Muscle layer of duodenum (tissue), 2 donors: ENCODE results near the gene MANEA.
A peak's percentile ranks its signal among the peaks of the same experiment; 100 is the strongest.
"Not testable (repeated sequence)": the region's sequence is repeated elsewhere in the genome, so short reads cannot be mapped to it uniquely, and the experiment has no call there.

Experiments used
- H3K27ac ChIP-seq: one replicate; pipeline ENCODE4 v1.7.0; 2013; ENCODE audit warnings: mild to moderate bottlenecking, low read length
- H3K27me3 ChIP-seq: one replicate; pipeline ENCODE4 v1.7.0; 2013; ENCODE audit warnings: low read depth, mild to moderate bottlenecking, control low read depth, low read length
- H3K36me3 ChIP-seq, 2 donors: one replicate each; pipeline ENCODE4 v1.7.0; 2013; ENCODE audit warnings: low read length in 2 of 2, control low read depth in 1 of 2, mild to moderate bottlenecking in 1 of 2; ENCODE audit not compliant: insufficient read depth in 2 of 2, control insufficient read depth in 1 of 2
- H3K4me1 ChIP-seq, 2 donors: one replicate each; pipeline ENCODE4 v1.7.0; 2013; ENCODE audit warnings: low read length in 2 of 2, mild to moderate bottlenecking in 2 of 2, control low read depth in 1 of 2, moderate library complexity in 1 of 2; ENCODE audit not compliant: insufficient read depth in 2 of 2, control insufficient read depth in 1 of 2
- H3K4me3 ChIP-seq, 2 donors: one replicate each; pipeline ENCODE4 v1.7.0; 2013; ENCODE audit warnings: low read length in 2 of 2, low read depth in 1 of 2, mild to moderate bottlenecking in 1 of 2
- H3K9me3 ChIP-seq, 2 donors: one replicate each; pipeline ENCODE4 v1.7.0; 2013; ENCODE audit warnings: low read length in 2 of 2, control low read depth in 1 of 2, mild to moderate bottlenecking in 1 of 2; ENCODE audit not compliant: control insufficient read depth in 1 of 2
- donor health status: healthy.

Gene MANEA

DNA sequence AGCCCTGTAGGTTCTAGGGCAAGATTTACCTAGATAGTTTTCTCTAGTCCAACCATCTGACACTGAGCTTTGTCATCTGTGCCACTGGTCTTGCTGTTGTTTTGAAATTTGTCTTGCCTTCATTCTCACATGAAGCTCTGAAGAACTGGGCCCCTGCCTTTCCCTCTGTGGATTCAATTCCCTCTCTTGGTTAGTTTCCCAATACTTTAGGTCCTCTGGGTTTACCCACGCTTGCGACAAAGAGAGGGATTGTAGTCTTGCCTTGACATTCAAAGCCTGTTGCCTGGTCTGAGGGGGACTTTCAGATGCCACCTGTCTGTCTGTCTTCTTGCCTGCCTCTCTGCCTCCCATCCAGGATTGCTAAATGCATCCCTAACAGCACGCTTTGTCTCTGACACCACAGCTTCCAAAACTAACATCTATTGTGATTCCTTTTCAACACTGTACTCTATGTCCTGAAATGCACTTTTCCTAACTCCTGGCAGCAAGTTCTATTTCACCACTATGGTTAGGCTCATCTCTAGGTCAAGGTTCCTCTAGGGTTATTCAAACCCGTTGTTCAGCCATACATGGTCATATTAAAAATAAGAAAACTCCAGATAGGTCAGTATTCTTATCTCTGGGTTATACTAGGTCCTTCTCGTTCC lies 25.5 kb upstream of the MANEA start:
- no peaks in the 10 kb centered on the region for H3K27me3 ChIP-seq
- H3K27ac ChIP-seq = no peak overlapping the region
- no peak overlapping the region for H3K4me3 ChIP-seq
- peaks cover 0 to 2% of the 10 kb centered on the region in 2 donors for H3K9me3 ChIP-seq
- no peaks in the 10 kb centered on the region for H3K4me1 ChIP-seq
- no peaks in the 10 kb centered on the region for H3K36me3 ChIP-seq

DNA sequence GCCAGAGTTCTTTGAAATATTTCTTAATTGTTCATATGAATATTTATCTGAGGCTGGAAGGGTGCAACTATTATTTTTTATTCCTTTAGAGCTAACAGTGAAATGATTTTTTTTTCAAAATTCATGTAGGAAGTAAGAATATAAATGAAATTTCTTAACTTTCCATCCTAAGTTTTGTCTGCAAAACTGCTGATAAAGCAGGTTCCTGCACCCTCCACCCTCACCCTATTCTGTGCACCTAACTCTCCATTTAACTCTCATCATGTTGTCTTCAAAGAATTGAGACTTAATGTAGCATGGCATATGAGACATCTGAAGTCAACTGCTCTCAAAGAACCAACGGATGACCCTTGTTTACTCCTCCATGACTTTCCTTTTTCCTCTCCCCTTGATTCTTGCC lies 23.5 kb upstream of the MANEA start:
- H3K27ac ChIP-seq = no peak overlapping the region
- H3K9me3 ChIP-seq = peaks cover 0 to 2% of the 10 kb centered on the region in 2 donors
- H3K27me3 ChIP-seq = no peaks in the 10 kb centered on the region
- no peaks in the 10 kb centered on the region for H3K36me3 ChIP-seq
- H3K4me3 ChIP-seq = no peak overlapping the region
- no peaks in the 10 kb centered on the region for H3K4me1 ChIP-seq

- H3K36me3 ChIP-seq, H3K9me3 ChIP-seq, H3K27me3 ChIP-seq, H3K4me1 ChIP-seq, H3K27ac ChIP-seq, H3K4me3 ChIP-seq: not testable (repeated sequence)
These were observed 16.4 kb upstream of the MANEA start for GRCh38 chr6:95560956-95561355.

DNA sequence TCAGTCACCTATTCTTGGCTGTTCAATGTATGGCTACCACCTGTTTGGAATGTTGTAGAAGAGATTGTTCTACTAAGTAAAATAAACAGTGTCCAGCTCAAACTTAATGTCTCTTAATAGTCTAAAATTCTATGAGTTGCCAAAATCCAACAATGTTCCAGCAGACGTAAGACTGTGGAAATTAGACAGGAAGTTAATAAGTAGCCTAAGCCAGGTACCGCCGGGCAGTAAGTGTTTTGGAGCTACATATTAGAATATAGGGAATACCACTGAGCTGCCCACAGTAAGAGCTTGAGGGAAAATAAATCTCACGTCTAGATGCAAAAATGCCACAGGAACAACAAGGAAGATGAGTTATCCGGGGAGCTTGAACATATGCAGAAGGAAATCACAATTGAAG lies 7.8 kb upstream of the MANEA start:
- H3K36me3 ChIP-seq = no peaks in the 10 kb centered on the region
- H3K4me3 ChIP-seq = no peak overlapping the region
- no peaks in the 10 kb centered on the region for H3K4me1 ChIP-seq
- H3K27ac ChIP-seq = no peak overlapping the region
- H3K9me3 ChIP-seq = no peaks in the 10 kb centered on the region
- H3K27me3 ChIP-seq = no peaks in the 10 kb centered on the region

DNA sequence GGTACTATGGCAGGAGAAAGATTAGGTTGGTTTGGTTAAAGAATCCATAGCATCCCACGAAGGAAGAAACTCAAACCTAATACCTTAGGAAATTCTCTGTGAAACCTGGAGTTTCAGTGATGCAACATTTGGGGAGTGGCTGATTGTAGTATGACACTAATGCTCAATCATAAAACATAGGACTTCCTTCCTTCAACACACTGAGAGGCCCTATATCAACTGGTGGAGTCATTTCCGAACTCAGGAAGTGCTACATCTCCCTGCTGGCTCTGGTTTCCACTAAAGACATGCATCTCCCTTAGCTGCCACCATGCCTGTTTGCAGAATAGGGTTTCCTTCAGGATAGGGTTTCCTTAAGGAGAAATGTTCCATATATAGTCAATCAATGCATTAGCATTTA lies 5.2 kb upstream of the MANEA start:
- H3K27ac ChIP-seq = no peak overlapping the region
- no peaks in the 10 kb centered on the region for H3K9me3 ChIP-seq
- H3K36me3 ChIP-seq = no peaks in the 10 kb centered on the region
- H3K4me1 ChIP-seq = peaks cover 7 to 8% of the 10 kb centered on the region in 2 donors
- H3K27me3 ChIP-seq = no peaks in the 10 kb centered on the region
- H3K4me3 ChIP-seq = no peak overlapping the region

GRCh38 chr6:95574811-95575210 lies 2.5 kb upstream of the MANEA start:
- no peaks in the 10 kb centered on the region for H3K9me3 ChIP-seq
- H3K4me1 ChIP-seq = peaks cover 11 to 16% of the 10 kb centered on the region in 2 donors
- H3K27ac ChIP-seq = no peak overlapping the region
- H3K4me3 ChIP-seq = no peak overlapping the region
- H3K27me3 ChIP-seq = no peaks in the 10 kb centered on the region
- H3K36me3 ChIP-seq = no peaks in the 10 kb centered on the region

DNA sequence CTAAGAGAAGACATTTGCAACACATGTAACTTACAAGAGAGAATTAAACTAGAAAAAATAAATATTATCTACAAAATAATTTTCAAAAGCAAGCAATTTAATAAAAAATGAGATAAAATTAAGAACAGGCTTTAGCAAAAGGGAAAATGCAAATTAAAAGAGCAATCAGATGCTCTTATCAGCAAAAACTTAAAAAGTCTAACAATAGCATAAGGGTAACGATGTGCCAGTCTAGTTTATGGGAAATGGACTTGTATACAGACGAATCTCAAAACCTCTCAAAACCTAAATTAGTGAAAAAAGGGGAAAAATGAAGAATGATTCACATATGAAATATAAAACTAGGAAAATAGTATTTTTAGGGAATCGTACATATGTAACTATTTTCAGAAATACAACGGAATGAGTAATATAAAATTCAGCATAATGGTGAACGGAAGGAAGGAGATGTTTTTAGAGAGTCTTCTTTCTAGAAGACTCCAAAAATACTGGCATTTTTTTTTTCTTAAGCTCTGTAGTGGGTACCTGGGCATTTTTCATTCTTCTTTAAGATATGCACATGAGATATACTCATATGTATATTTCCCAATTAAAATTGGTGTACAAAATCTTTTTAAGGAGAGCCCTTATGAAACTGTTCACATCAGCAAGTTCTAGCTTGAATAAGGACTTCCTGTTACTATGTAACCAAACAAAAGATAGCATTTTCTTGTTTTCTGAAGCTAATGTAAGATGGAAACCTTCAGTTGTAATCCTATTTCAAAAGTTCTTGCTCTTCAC lies 927 bp upstream of the MANEA start:
- Histone ChIP-seq H3K4me3 (peak overlapping the region; percentile 91 to 99), H3K9me3 (no peaks in the 10 kb centered on the region), H3K4me1 (peaks cover 11 to 16% of the 10 kb centered on the region in 2 donors), H3K36me3 (no peaks in the 10 kb centered on the region), H3K27ac (peak overlapping the region; percentile 97), H3K27me3 (no peaks in the 10 kb centered on the region)

- H3K9me3 ChIP-seq = no peaks in the 10 kb centered on the region
- no peaks in the 10 kb centered on the region for H3K36me3 ChIP-seq
- peak overlapping the region; percentile 97 for H3K27ac ChIP-seq
- peaks cover 11 to 16% of the 10 kb centered on the region in 2 donors for H3K4me1 ChIP-seq
- H3K4me3 ChIP-seq = peak overlapping the region; percentile 91 to 99
- H3K27me3 ChIP-seq = no peaks in the 10 kb centered on the region
These were observed 384 bp upstream of the MANEA start for GRCh38 chr6:95576998-95577303.

DNA sequence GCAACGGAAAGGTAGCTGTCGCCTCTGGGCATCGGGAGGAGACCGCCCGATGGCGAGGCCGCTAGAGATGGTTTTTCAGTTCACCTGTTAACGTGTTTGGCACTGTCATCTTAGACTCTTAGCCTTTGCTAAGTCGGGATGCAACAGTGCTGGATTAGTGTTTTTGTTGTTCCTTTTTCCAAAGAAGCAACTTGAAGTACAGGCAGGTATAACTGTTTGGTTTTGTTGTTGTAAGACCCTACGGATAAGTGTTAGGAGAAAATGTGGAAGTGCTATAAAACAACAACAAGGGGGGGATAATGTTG lies 723 bp downstream of the MANEA start:
- H3K36me3 ChIP-seq = no peaks in the 10 kb centered on the region
- H3K9me3 ChIP-seq = no peaks in the 10 kb centered on the region
- H3K27me3 ChIP-seq = no peaks in the 10 kb centered on the region
- H3K4me1 ChIP-seq = peaks cover 11 to 16% of the 10 kb centered on the region in 2 donors
- peak overlapping the region; percentile 97 for H3K27ac ChIP-seq
- H3K4me3 ChIP-seq = peak overlapping the region; percentile 91 to 99

DNA sequence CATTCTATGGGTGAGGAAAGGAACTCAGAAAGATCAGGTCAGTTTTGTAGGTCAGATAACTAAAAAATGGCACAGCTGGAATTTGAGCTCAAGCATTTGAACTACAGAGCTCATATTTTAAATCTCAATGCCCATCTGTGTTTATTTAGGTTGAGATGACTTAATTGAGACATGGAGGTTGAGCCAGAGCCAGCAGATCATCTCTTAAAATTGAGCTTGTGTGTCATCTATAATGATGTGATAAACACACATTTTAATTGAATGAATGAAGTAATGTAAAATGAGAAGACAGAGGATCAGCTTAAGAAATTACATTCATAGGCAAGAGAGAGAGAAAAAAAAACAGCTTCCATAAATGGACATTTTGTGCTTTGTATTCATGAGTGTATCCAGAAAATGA lies 3.7 kb downstream of the MANEA start:
- Histone ChIP-seq H3K4me3 (no peak overlapping the region), H3K36me3 (no peaks in the 10 kb centered on the region), H3K27me3 (no peaks in the 10 kb centered on the region), H3K27ac (no peak overlapping the region), H3K4me1 (peaks cover 3 to 9% of the 10 kb centered on the region in 2 donors), H3K9me3 (peaks cover 0 to 3% of the 10 kb centered on the region in 2 donors)

GRCh38 chr6:95584226-95584625 lies 6.9 kb downstream of the MANEA start:
- not testable (repeated sequence) for H3K4me1 ChIP-seq, H3K27me3 ChIP-seq, H3K27ac ChIP-seq, H3K36me3 ChIP-seq, H3K4me3 ChIP-seq, H3K9me3 ChIP-seq

DNA sequence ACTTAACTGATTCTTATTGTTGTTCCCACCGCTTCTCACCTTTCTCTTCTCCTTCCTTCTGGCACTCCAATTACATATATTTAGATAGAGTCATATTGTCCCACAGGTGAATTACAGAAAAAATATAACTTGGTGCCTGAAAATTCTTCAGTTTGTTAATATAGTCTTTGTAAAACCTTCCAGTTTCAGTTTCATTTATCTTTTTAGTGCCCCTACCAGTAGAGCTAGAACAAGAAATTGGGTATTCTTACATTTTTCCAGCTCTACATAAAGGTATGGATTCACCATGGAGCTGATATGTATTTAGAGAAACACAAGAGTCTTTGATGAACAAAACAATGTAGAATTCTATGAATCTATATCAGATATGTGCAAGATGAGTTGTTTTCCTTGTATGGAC lies 10.7 kb downstream of the MANEA start:
- peaks cover 0 to 3% of the 10 kb centered on the region in 2 donors for H3K9me3 ChIP-seq
- no peak overlapping the region for H3K4me3 ChIP-seq
- no peaks in the 10 kb centered on the region for H3K36me3 ChIP-seq

More for the DNA sequence above, 10.7 kb downstream of the MANEA start:
- H3K27me3 ChIP-seq = no peaks in the 10 kb centered on the region
- H3K4me1 ChIP-seq = peaks cover 0 to 2% of the 10 kb centered on the region in 2 donors
- H3K27ac ChIP-seq = no peak overlapping the region
